H1 (cell line): ENCODE data around the gene VPS51. TPM values are rescaled to one million over a fixed set of nuclear protein-coding genes. Genes with fewer than 3 reads are reported as not detected.

Experiments used
- CTCF ChIA-PET: fragments of 300-600 bp; sonication (Branson Sonifier 250); formaldehyde crosslinking; loops from one replicate; lab custom pipeline; 2021; ENCODE audit not compliant: partially characterized antibody; lab: Charles Lee
- POLR2A ChIA-PET: fragments of 300-600 bp; sonication (Branson Sonifier 250); formaldehyde crosslinking; loops from one replicate; lab custom pipeline; 2021; ENCODE audit warnings: inconsistent platforms; ENCODE audit not compliant: partially characterized antibody; lab: Charles Lee
- DNase-seq, 2 experiments: peaks; one replicate each; pipeline versions ENCODE4 v3.0.0 to v3.0.0-alpha.2; 2010 to 2022; ENCODE audit warnings: low spot score in 2 of 2, low read depth in 1 of 2, mixed read lengths in 1 of 2
- FAIRE-seq: peaks from 2 replicates; lab custom pipeline; 2011; peaks lifted over from hg19 to GRCh38; lab: Jason Lieb, UNC
- H2AFZ ChIP-seq: 2 replicates; pipeline ENCODE4 v1.8.1; 2012; ENCODE audit warnings: low read length, inconsistent platforms
- H2AK5ac ChIP-seq: 2 replicates; pipeline ENCODE4 v1.6.1; 2013; ENCODE audit warnings: low read depth, low read length
- H2BK120ac ChIP-seq: replicated peaks from 2 replicates; pipeline ENCODE3; 2013; ENCODE audit warnings: low read depth, low read length, inconsistent platforms
- H2BK12ac ChIP-seq: 2 replicates; pipeline ENCODE4 v1.6.1; 2013; ENCODE audit warnings: low read depth, low read length
- H2BK15ac ChIP-seq: 2 replicates; pipeline ENCODE4 v1.6.1; 2013; ENCODE audit warnings: low read length
- H2BK20ac ChIP-seq: 2 replicates; pipeline ENCODE4 v1.6.1; 2013; ENCODE audit warnings: low read length
- H2BK5ac ChIP-seq: 2 replicates; pipeline ENCODE4 v1.6.1; 2013; ENCODE audit warnings: low read depth, low read length
- H3K14ac ChIP-seq: 2 replicates; pipeline ENCODE4 v1.6.1; 2013; ENCODE audit warnings: inconsistent platforms; ENCODE audit not compliant: insufficient read length
- H3K18ac ChIP-seq: 2 replicates; pipeline ENCODE4 v1.6.1; 2013; ENCODE audit warnings: low read length; ENCODE audit errors: extremely low read depth
- H3K23ac ChIP-seq: 2 replicates; pipeline ENCODE4 v1.6.1; 2013; ENCODE audit warnings: inconsistent platforms; ENCODE audit not compliant: insufficient read length
- H3K23me2 ChIP-seq: 2 replicates; pipeline ENCODE4 v1.6.1; 2013; ENCODE audit warnings: low read depth, low read length
- H3K27ac ChIP-seq: 2 replicates; pipeline ENCODE4 v1.6.1; 2011; ENCODE audit warnings: low read depth, low read length, inconsistent platforms
- H3K27me3 ChIP-seq, 4 experiments: replicated peaks in 1 of 4; 1 replicate in 1 of 4; 2 replicates in 3 of 4; pipeline versions ENCODE4 v1.6.1 to v1.8.1; 2011 to 2013; ENCODE audit warnings: low read length in 3 of 4, mild to moderate bottlenecking in 3 of 4, inconsistent platforms in 2 of 4, mixed read lengths in 2 of 4, moderate library complexity in 1 of 4; ENCODE audit not compliant: control insufficient read depth in 3 of 4, insufficient read depth in 3 of 4; ENCODE audit errors: extremely low read depth in 1 of 4
- H3K36me3 ChIP-seq, 4 experiments: 2 replicates each; pipeline versions ENCODE4 v1.6.1 to v1.8.1; 2011 to 2013; ENCODE audit warnings: mild to moderate bottlenecking in 4 of 4, low read length in 3 of 4, moderate library complexity in 2 of 4, control low read depth in 1 of 4, inconsistent platforms in 1 of 4; ENCODE audit not compliant: insufficient read depth in 4 of 4, control insufficient read depth in 2 of 4
- H3K4ac ChIP-seq: replicated peaks from 2 replicates; pipeline ENCODE3; 2013; ENCODE audit warnings: low read length, low read depth, mixed read lengths, inconsistent platforms; ENCODE audit not compliant: insufficient read length
- H3K4me1 ChIP-seq, 4 experiments: replicated peaks in 1 of 4; 1 replicate in 1 of 4; 2 replicates in 3 of 4; pipeline versions ENCODE4 v1.6.1 to v1.8.1; 2011 to 2013; ENCODE audit warnings: low read length in 3 of 4, inconsistent platforms in 2 of 4, mixed read lengths in 1 of 4; ENCODE audit not compliant: insufficient read depth in 4 of 4, control insufficient read depth in 3 of 4
- H3K4me2 ChIP-seq, 2 experiments: 2 replicates each; pipeline versions ENCODE4 v1.6.1 to v1.8.1; 2011 to 2013; ENCODE audit warnings: low read depth in 2 of 2, low read length in 2 of 2, control low read depth in 1 of 2, inconsistent platforms in 1 of 2, mild to moderate bottlenecking in 1 of 2; ENCODE audit not compliant: insufficient read depth in 1 of 2
- H3K4me3 ChIP-seq, 4 experiments: fragments of 200-600, 300-600 bp in 1 of 4; sonication (generic), shearing (Covaris generic), sonication (Bioruptor Twin) in 1 of 4; 2 replicates each; pipeline versions ENCODE4 v1.5.1 to v1.8.1; 2011 to 2016; ENCODE audit warnings: low read length in 4 of 4, low read depth in 3 of 4, control low read depth in 2 of 4, inconsistent platforms in 2 of 4, mild to moderate bottlenecking in 2 of 4, mixed read lengths in 1 of 4, moderate library complexity in 1 of 4; ENCODE audit not compliant: insufficient read depth in 2 of 4; ENCODE audit errors: extremely low read depth in 1 of 4
- H3K56ac ChIP-seq: replicated peaks from 2 replicates; pipeline ENCODE3; 2013; ENCODE audit warnings: low read depth, mild to moderate bottlenecking, mixed read lengths, low read length, inconsistent platforms; ENCODE audit not compliant: insufficient read length
- H3K79me1 ChIP-seq: 2 replicates; pipeline ENCODE4 v1.6.1; 2013; ENCODE audit warnings: low read depth, low read length, control low read depth
- H3K79me2 ChIP-seq, 2 experiments: 2 replicates each; pipeline versions ENCODE4 v1.6.1 to v1.8.1; 2012 to 2013; ENCODE audit warnings: low read length in 2 of 2, mild to moderate bottlenecking in 2 of 2, inconsistent platforms in 1 of 2; ENCODE audit not compliant: insufficient read depth in 2 of 2, control insufficient read depth in 1 of 2
- H3K9ac ChIP-seq, 4 experiments: replicated peaks in 1 of 4; 1 replicate in 1 of 4; 2 replicates in 3 of 4; pipeline versions ENCODE4 v1.6.1 to v1.8.1; 2011 to 2013; ENCODE audit warnings: low read depth in 3 of 4, low read length in 3 of 4, control low read depth in 2 of 4, mild to moderate bottlenecking in 2 of 4, moderate library complexity in 2 of 4, inconsistent platforms in 1 of 4; ENCODE audit errors: extremely low read depth in 1 of 4
- H3K9me3 ChIP-seq, 2 experiments: 2 replicates each; pipeline versions ENCODE4 v1.6.1 to v1.8.1; 2012 to 2013; ENCODE audit warnings: mild to moderate bottlenecking in 2 of 2, moderate library complexity in 2 of 2, control low read depth in 1 of 2, inconsistent platforms in 1 of 2, low read depth in 1 of 2, low read length in 1 of 2, mixed read lengths in 1 of 2; ENCODE audit not compliant: insufficient read depth in 2 of 2
- H4K20me1 ChIP-seq, 2 experiments: replicated peaks in 1 of 2; 2 replicates each; pipeline versions ENCODE3 to v1.8.1; 2011 to 2013; ENCODE audit warnings: inconsistent platforms in 2 of 2, low read length in 2 of 2, mild to moderate bottlenecking in 1 of 2; ENCODE audit not compliant: insufficient read depth in 2 of 2, control insufficient read depth in 1 of 2
- H4K5ac ChIP-seq: 2 replicates; pipeline ENCODE4 v1.6.1; 2013; ENCODE audit warnings: low read length, low read depth, mixed read lengths, inconsistent platforms; ENCODE audit not compliant: insufficient read length
- H4K8ac ChIP-seq: 2 replicates; pipeline ENCODE4 v1.8.0; 2013; ENCODE audit warnings: mild to moderate bottlenecking, moderate library complexity, low read length, inconsistent platforms; ENCODE audit not compliant: insufficient read depth; ENCODE audit errors: extremely low read depth
- H4K91ac ChIP-seq: replicated peaks from 2 replicates; pipeline ENCODE3; 2013; ENCODE audit warnings: low read length, mixed read lengths, inconsistent platforms; ENCODE audit not compliant: insufficient read length
- BRCA1 ChIP-seq: IDR thresholded peaks from 2 replicates; pipeline ENCODE4 v1.6.1; 2012; ENCODE audit warnings: low read depth, low read length, improper control_type of control experiment
- CBX8 ChIP-seq: fragments of 300-800, 300-1000 bp; sonication (generic); IDR thresholded peaks from 2 replicates; pipeline ENCODE4 v1.7.1; 2016; ENCODE audit warnings: low read depth, low read length, borderline replicate concordance
- CEBPB ChIP-seq: IDR thresholded peaks from 2 replicates; pipeline ENCODE4 v1.6.1; 2012; ENCODE audit warnings: low read depth, low read length
- CREB1 ChIP-seq: IDR thresholded peaks from 2 replicates; pipeline ENCODE4 v1.6.1; 2012; ENCODE audit warnings: inconsistent platforms
- HDAC2 ChIP-seq, 2 experiments: fragments of 300-600 bp in 1 of 2; sonication (generic) in 1 of 2; IDR thresholded peaks; 2 replicates each; pipeline ENCODE4 v1.6.1; 2011 to 2012; ENCODE audit warnings: low read depth in 2 of 2, low read length in 2 of 2, mild to moderate bottlenecking in 2 of 2, moderate library complexity in 2 of 2, borderline replicate concordance in 1 of 2, inconsistent platforms in 1 of 2
- JUND ChIP-seq: IDR thresholded peaks from 2 replicates; pipeline ENCODE4 v1.6.1; 2011; ENCODE audit warnings: mild to moderate bottlenecking, improper control_type of control experiment, low read length
- POU5F1 ChIP-seq: IDR thresholded peaks from 2 replicates; pipeline ENCODE4 v1.6.1; 2011; ENCODE audit warnings: low read depth, mild to moderate bottlenecking, low read length, moderate library complexity
- RXRA ChIP-seq: IDR thresholded peaks from 2 replicates; pipeline ENCODE4 v1.6.1; 2011; ENCODE audit warnings: low read depth, mild to moderate bottlenecking, low read length, moderate library complexity; ENCODE audit not compliant: insufficient read depth
- TAF1 ChIP-seq: IDR thresholded peaks from 2 replicates; pipeline ENCODE4 v1.6.1; 2011; ENCODE audit warnings: mild to moderate bottlenecking, low read depth, low read length
- TAF7 ChIP-seq: optimal IDR thresholded peaks from 2 replicates; pipeline ENCODE3; 2011; ENCODE audit warnings: low read depth, mild to moderate bottlenecking, inconsistent platforms, low read length, moderate library complexity, borderline replicate concordance
- TBP ChIP-seq: IDR thresholded peaks from 2 replicates; pipeline ENCODE4 v1.6.1; 2011; ENCODE audit warnings: low read depth, low read length, improper control_type of control experiment
- ZNF274 ChIP-seq: IDR thresholded peaks from 2 replicates; pipeline ENCODE4 v1.7.0; 2012; ENCODE audit warnings: low read length, borderline replicate concordance; ENCODE audit errors: extremely low read depth
- WGBS, 2 experiments: shearing (Covaris generic) in 1 of 2; methylation state at CpG; one replicate each; pipeline versions ENCODE4 v1.1.6 to v1.1.7; 2013 to 2015; ENCODE audit warnings: low lambda C conversion rate in 2 of 2, mixed read lengths in 2 of 2, inconsistent platforms in 1 of 2, low coverage in 1 of 2, missing lambda C conversion rate in 1 of 2; ENCODE audit not compliant: insufficient replicate concordance in 2 of 2, insufficient coverage in 1 of 2, insufficient read length in 1 of 2; ENCODE audit errors: extremely low coverage in 1 of 2, missing lambda C conversion rate in 1 of 2; 5-methylcytosine and 5-hydroxymethylcytosine counted together
- polyA plus RNA-seq, 7 experiments: library from polyadenylated mRNA; depleted of rRNA in 3 of 7; stranded (reverse) in 5 of 7; unstranded in 2 of 7; fragments of >200 nt in 5 of 7; fragments of 200-250 nt in 2 of 7; gene quantifications; 1 replicate in 5 of 7; 2 replicates in 1 of 7; 4 replicates in 1 of 7; pipeline versions ENCODE4 v1.2.1 to v1.2.3, GENCODE V29; 2011 to 2013; ENCODE audit warnings: missing spikeins in 2 of 7, mixed read lengths in 2 of 7
- total RNA-seq: library from RNA; stranded (reverse); fragmentation: NEBNext Ultra II Directional; extraction: Animal tissue kit (Norgen Biotek cat#: 25700); gene quantifications from 2 replicates; pipeline ENCODE4 v1.2.1, GENCODE V29; 2021

VPS51 gene
- total and polyA plus RNA-seq, 2 of the 8 experiments (the other 6 are each of a cell fraction or from before 2014, with no cell fraction given): 97.4 to 142 TPM

GRCh38 chr11:65130631-65131416, 34.8 kb downstream of the VPS51 start:
- Histone ChIP-seq H4K5ac (no peak overlapping the region), H2BK5ac (no peak overlapping the region), H3K9ac (no peak overlapping the region), H4K8ac (no peak overlapping the region), H3K18ac (no peak overlapping the region), H3K4me3 (no peak overlapping the region), H2AK5ac (no peak overlapping the region), H3K9me3 (no peaks in the 10 kb centered on the region), H3K4ac (no peak overlapping the region), H2BK15ac (no peak overlapping the region), H4K20me1 (peaks cover 0 to 16% of the 10 kb centered on the region in 2 experiments), H3K27me3 (no peaks in the 10 kb centered on the region), H3K14ac (no peak overlapping the region), H2AFZ (no peak overlapping the region), H3K79me1 (peaks cover 3% of the 10 kb centered on the region; the same call in 1 of the 2 replicates), H3K27ac (no peak overlapping the region), H2BK20ac (no peak overlapping the region), H2BK120ac (no peak overlapping the region), H3K4me2 (no peak overlapping the region), H3K4me1 (peaks cover 0 to 13% (median 7%) of the 10 kb centered on the region in 4 experiments; a peak in 6 of 7 replicates), H2BK12ac (0 out of 2 replicates have a peak overlapping the region, but pooled peaks have one; percentile 27), H3K23ac (no peak overlapping the region), H3K36me3 (peaks cover 18 to 53% (median 44%) of the 10 kb centered on the region in 4 experiments), H3K79me2 (peaks cover 0 to 15% of the 10 kb centered on the region in 2 experiments; a peak in 1 of 4 replicates), H4K91ac (no peak overlapping the region), H3K23me2 (peaks cover 14% of the 10 kb centered on the region), H3K56ac (no peak overlapping the region)
- FAIRE-seq: no peak
- ChIA-PET CTCF (interaction anchor here (1.0 to 9.5 kb wide), 8 partner anchors 9 to 77 kb away, joined by 3 to 71 read pairs (median 6); partner anchors contain the start of genes CAPN1, FAU, MRPL49 and TM7SF2), POLR2A (interaction anchor here (1.0 to 15.8 kb wide), 4 partner anchors 14 to 38 kb away, joined by 3 to 305 read pairs (median 8); partner anchors contain the start of genes FAU, MRPL49, TM7SF2 and ZNHIT2)
- WGBS, 2 experiments: 90% methylated on average over 10 of the region's 19 CpGs; no CpG with 5 or more reads in 1 of the 2 experiments
- no peak for DNase-seq
- TF ChIP-seq JUND (no peak), HDAC2 (IDR thresholded peaks at IDR 0.05; ENCODE audit: borderline replicate concordance in 1 of 2, low read depth in 2 of 2, low read length in 2 of 2) (no peak), POU5F1 (no peak), RXRA (no peak), TAF7 (no peak), CBX8 (no peak), BRCA1 (no peak), CREB1 (no peak), TAF1 (no peak), TBP (no peak), ZNF274 (no peak), CEBPB (no peak)
